ENCODE measurements around the gene ACTR5. TPM values are rescaled to one million over a fixed set of nuclear protein-coding genes. Genes with fewer than 3 reads are reported as not detected.
A peak's percentile ranks its signal among the peaks of the same experiment; 100 is the strongest.

The ACTR5 gene
- total RNA-seq, 2 experiments from 2014 or later: 12.3 to 21.1 TPM

GRCh38 chr20:38735172-38735571 is 13.1 kb upstream of the ACTR5 start:
- no peak overlapping the region for H3K27ac ChIP-seq (ENCODE audit: low read depth, low read length, poor library complexity, severe bottlenecking)
- no peaks in the 10 kb centered on the region for H3K79me2 ChIP-seq (ENCODE audit: insufficient read depth, low read depth, low read length)
- peaks cover 4% of the 10 kb centered on the region for H3K4me1 ChIP-seq (ENCODE audit: insufficient read depth, low read length, poor library complexity, severe bottlenecking)
- POLR2A ChIA-PET: no interaction called here
- no peak overlapping the region for H2AFZ ChIP-seq (ENCODE audit: low read length)
- no TSS peak for BruUV-seq (replicated peaks)
- no peaks in the 10 kb centered on the region for H3K36me3 ChIP-seq (ENCODE audit: insufficient read depth, low read length)
- TF ChIP-seq CTCF (conservative IDR thresholded peaks at IDR 0.05; ENCODE audit: low read length) (no peak), EZH2phosphoT487 (IDR thresholded peaks at IDR 0.05; ENCODE audit: borderline replicate concordance, low read depth, low read length) (no peak)
- intact Hi-C loops (cut with micrococcal nuclease; ENCODE audit: unreplicated experiment): no loop called here
- no peaks in the 10 kb centered on the region for H4K20me1 ChIP-seq (ENCODE audit: insufficient read depth, low read length)
- H3K9me3 ChIP-seq (ENCODE audit: low read length): no peaks in the 10 kb centered on the region
- no peak overlapping the region for H3K4me2 ChIP-seq (ENCODE audit: low read length)
- no peak overlapping the region for H3K4me3 ChIP-seq (ENCODE audit: low read depth, low read length, poor library complexity, severe bottlenecking)
- CTCF ChIA-PET (ENCODE audit: unreplicated experiment): no interaction called here
- no peak for DNase-seq (ENCODE audit: low spot score)
- no peaks in the 10 kb centered on the region for H3K9me2 ChIP-seq (ENCODE audit: insufficient read depth, low read length)

GRCh38 chr20:38737887-38738286 is 10.4 kb upstream of the ACTR5 start:
- POLR2A ChIA-PET: no interaction called here
- H2AFZ ChIP-seq (ENCODE audit: low read length): no peak overlapping the region
- no peaks in the 10 kb centered on the region for H4K20me1 ChIP-seq (ENCODE audit: insufficient read depth, low read length)
- H3K9me3 ChIP-seq (ENCODE audit: low read length): no peaks in the 10 kb centered on the region
- CTCF ChIA-PET (ENCODE audit: unreplicated experiment): no interaction called here
- DNase-seq (ENCODE audit: low spot score): no peak
- H3K36me3 ChIP-seq (ENCODE audit: insufficient read depth, low read length): no peaks in the 10 kb centered on the region
- TF ChIP-seq CTCF (conservative IDR thresholded peaks at IDR 0.05; ENCODE audit: low read length) (no peak), EZH2phosphoT487 (IDR thresholded peaks at IDR 0.05; ENCODE audit: borderline replicate concordance, low read depth, low read length) (no peak)
- H3K27ac ChIP-seq (ENCODE audit: low read depth, low read length, poor library complexity, severe bottlenecking): no peak overlapping the region
- H3K4me2 ChIP-seq (ENCODE audit: low read length): no peak overlapping the region
- H3K4me1 ChIP-seq (ENCODE audit: insufficient read depth, low read length, poor library complexity, severe bottlenecking): no peaks in the 10 kb centered on the region
- H3K4me3 ChIP-seq (ENCODE audit: low read depth, low read length, poor library complexity, severe bottlenecking): no peak overlapping the region
- BruUV-seq (replicated peaks): no TSS peak
- intact Hi-C loops (cut with micrococcal nuclease; ENCODE audit: unreplicated experiment): no loop called here
- no peaks in the 10 kb centered on the region for H3K9me2 ChIP-seq (ENCODE audit: insufficient read depth, low read length)
- no peaks in the 10 kb centered on the region for H3K79me2 ChIP-seq (ENCODE audit: insufficient read depth, low read depth, low read length)

- intact Hi-C loops (cut with micrococcal nuclease; ENCODE audit: unreplicated experiment): no loop called here
Observed at GRCh38 chr20:38745757-38746156, 2.5 kb upstream of the ACTR5 start.

More at GRCh38 chr20:38745757-38746156, 2.5 kb upstream of the ACTR5 start:
- Histone ChIP-seq H3K27ac (ENCODE audit: low read depth, low read length, poor library complexity, severe bottlenecking) (no peak overlapping the region), H2AFZ (ENCODE audit: low read length) (0 out of 2 replicates have a peak overlapping the region, but pooled peaks have one; percentile 29), H4K20me1 (ENCODE audit: insufficient read depth, low read length) (peaks cover 10% of the 10 kb centered on the region), H3K9me3 (ENCODE audit: low read length) (no peaks in the 10 kb centered on the region), H3K4me2 (ENCODE audit: low read length) (no peak overlapping the region), H3K4me1 (ENCODE audit: insufficient read depth, low read length, poor library complexity, severe bottlenecking) (peaks cover 24% of the 10 kb centered on the region), H3K4me3 (ENCODE audit: low read depth, low read length, poor library complexity, severe bottlenecking) (no peak overlapping the region), H3K36me3 (ENCODE audit: insufficient read depth, low read length) (peaks cover 4% of the 10 kb centered on the region; the same call in 1 of the 2 replicates), H3K79me2 (ENCODE audit: insufficient read depth, low read depth, low read length) (peaks cover 12% of the 10 kb centered on the region), H3K9me2 (ENCODE audit: insufficient read depth, low read length) (no peaks in the 10 kb centered on the region)
- TF ChIP-seq EZH2phosphoT487 (IDR thresholded peaks at IDR 0.05; ENCODE audit: borderline replicate concordance, low read depth, low read length) (no peak), CTCF (conservative IDR thresholded peaks at IDR 0.05; ENCODE audit: low read length) (no peak)
- no peak for DNase-seq (ENCODE audit: low spot score)
- POLR2A ChIA-PET: no interaction called here
- no TSS peak for BruUV-seq (replicated peaks)
- CTCF ChIA-PET (ENCODE audit: unreplicated experiment): no interaction called here

Measured in OCI-LY7 (cell line).